ENCODE results near the gene KRT84.

KRT84 gene

DNA sequence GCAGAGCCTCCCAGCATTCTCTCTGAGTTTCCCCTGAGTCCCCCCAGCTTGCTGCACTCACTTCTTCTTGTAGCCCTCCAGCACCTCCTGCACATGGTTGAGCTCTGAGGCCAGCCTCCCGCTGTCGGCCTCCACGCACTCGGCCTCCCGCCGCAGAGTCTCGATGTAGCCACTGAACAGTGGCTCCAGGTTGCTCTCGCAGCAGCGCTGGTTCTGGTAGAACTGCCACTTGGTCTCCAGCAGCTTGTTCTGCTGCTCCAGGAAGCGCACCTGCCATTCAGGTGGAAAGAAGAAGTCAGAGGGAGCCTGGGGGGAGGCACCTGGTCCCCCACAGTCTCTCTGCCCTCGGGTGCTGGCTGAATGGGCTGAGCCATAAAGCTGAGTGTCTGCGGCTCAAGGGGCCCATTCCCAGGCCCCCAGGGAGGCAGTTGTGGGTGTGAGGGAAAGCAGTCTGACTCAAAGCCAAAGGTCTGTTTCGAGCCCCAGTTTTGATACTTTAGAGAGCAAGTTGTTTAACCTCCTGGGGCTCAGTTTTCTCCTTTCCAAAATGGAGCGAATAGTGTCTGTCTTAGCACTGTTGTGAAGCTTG is 20.5 kb downstream of the KRT84 start:
- Histone ChIP-seq H3K4me3 (ENCODE audit: insufficient read depth in 1 of 2, low read depth in 1 of 2, low read length in 2 of 2) (no peak overlapping the region), H3K27me3 (ENCODE audit: control insufficient read depth in 1 of 2, insufficient read depth in 1 of 2, low read length in 2 of 2) (peaks cover 64 to 70% of the 10 kb centered on the region in 2 experiments), H4K91ac (ENCODE audit: low read length) (no peak overlapping the region), H2BK15ac (ENCODE audit: low read depth, poor library complexity, severe bottlenecking) (no peak overlapping the region), H3K23ac (ENCODE audit: low read length in 2 of 2) (no peak overlapping the region), H3K9me3 (ENCODE audit: control insufficient read depth, low read length) (no peaks in the 10 kb centered on the region), H2AFZ (ENCODE audit: low read depth, low read length) (no peak overlapping the region), H4K8ac (ENCODE audit: low read length) (no peak overlapping the region), H2BK5ac (ENCODE audit: low read depth, low read length, poor library complexity, severe bottlenecking) (no peak overlapping the region), H3K27ac (ENCODE audit: low read length, poor library complexity, severe bottlenecking) (no peak overlapping the region), H3K9ac (ENCODE audit: low read length) (no peak overlapping the region), H3K36me3 (ENCODE audit: control insufficient read depth in 1 of 2, insufficient read depth in 2 of 2, low read depth in 1 of 2, low read length in 2 of 2) (no peaks in the 10 kb centered on the region), H2BK120ac (ENCODE audit: low read depth, low read length) (no peak overlapping the region), H3K4ac (ENCODE audit: low read depth in 1 of 2, low read length in 2 of 2) (no peak overlapping the region), H3K79me1 (replicated peaks; ENCODE audit: low read length, poor library complexity, severe bottlenecking) (no peaks in the 10 kb centered on the region), H2AK5ac (ENCODE audit: low read length, severe bottlenecking) (no peak overlapping the region), H3K14ac (ENCODE audit: low read length in 2 of 2) (no peak overlapping the region), H2BK12ac (ENCODE audit: low read length in 2 of 2) (no peak overlapping the region), H3K4me2 (ENCODE audit: low read length, poor library complexity, severe bottlenecking) (no peak overlapping the region), H3K4me1 (ENCODE audit: control insufficient read depth, insufficient read depth, low read depth, low read length) (no peaks in the 10 kb centered on the region), H3K18ac (ENCODE audit: low read depth in 1 of 2, low read length in 2 of 2) (no peak overlapping the region)
- DNase-seq: no peak
- WGBS: 86% methylated on average over 14 of the region's 14 CpGs

DNA sequence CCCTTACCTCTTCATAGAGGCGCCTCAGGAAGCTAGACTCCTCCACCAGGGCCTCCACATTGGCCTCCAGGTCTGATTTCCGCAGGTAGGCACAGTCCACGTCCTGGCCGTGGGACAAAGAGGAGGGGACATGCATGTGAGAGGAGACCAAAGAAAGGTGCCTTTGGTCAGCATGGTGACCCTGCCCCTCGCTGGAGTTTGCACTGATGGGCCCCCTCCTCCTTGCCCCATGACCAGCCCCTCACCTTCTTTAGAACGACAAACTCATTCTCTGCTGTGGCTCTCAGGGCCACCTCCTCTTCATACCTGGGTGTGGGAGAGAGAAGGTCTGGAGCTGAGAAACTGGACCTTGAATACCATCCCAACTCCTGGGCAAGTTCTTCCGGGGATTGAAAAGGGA is 21.4 kb downstream of the KRT84 start:
- no peak overlapping the region for H2BK15ac ChIP-seq (ENCODE audit: low read depth, poor library complexity, severe bottlenecking)
- no peak for DNase-seq
- H3K27me3 ChIP-seq (ENCODE audit: control insufficient read depth in 1 of 2, insufficient read depth in 1 of 2, low read length in 2 of 2): peaks cover 56 to 76% of the 10 kb centered on the region in 2 experiments
- no peak overlapping the region for H2BK5ac ChIP-seq (ENCODE audit: low read depth, low read length, poor library complexity, severe bottlenecking)
- H2BK120ac ChIP-seq (ENCODE audit: low read depth, low read length): no peak overlapping the region
- H3K36me3 ChIP-seq (ENCODE audit: control insufficient read depth in 1 of 2, insufficient read depth in 2 of 2, low read depth in 1 of 2, low read length in 2 of 2): no peaks in the 10 kb centered on the region
- no peak overlapping the region for H3K27ac ChIP-seq (ENCODE audit: low read length, poor library complexity, severe bottlenecking)
- H4K8ac ChIP-seq (ENCODE audit: low read length): no peak overlapping the region
- no peak overlapping the region for H3K9ac ChIP-seq (ENCODE audit: low read length)
- no peaks in the 10 kb centered on the region for H3K9me3 ChIP-seq (ENCODE audit: control insufficient read depth, low read length)
- no peak overlapping the region for H3K23ac ChIP-seq (ENCODE audit: low read length in 2 of 2)
- H3K79me1 ChIP-seq (replicated peaks; ENCODE audit: low read length, poor library complexity, severe bottlenecking): no peaks in the 10 kb centered on the region
- H3K14ac ChIP-seq (ENCODE audit: low read length in 2 of 2): no peak overlapping the region
- no peak overlapping the region for H2AK5ac ChIP-seq (ENCODE audit: low read length, severe bottlenecking)
- no peak overlapping the region for H3K18ac ChIP-seq (ENCODE audit: low read depth in 1 of 2, low read length in 2 of 2)
- no peak overlapping the region for H3K4me2 ChIP-seq (ENCODE audit: low read length, poor library complexity, severe bottlenecking)
- H2BK12ac ChIP-seq (ENCODE audit: low read length in 2 of 2): no peak overlapping the region
- H3K4me3 ChIP-seq (ENCODE audit: insufficient read depth in 1 of 2, low read depth in 1 of 2, low read length in 2 of 2): no peak overlapping the region
- no peak overlapping the region for H3K4ac ChIP-seq (ENCODE audit: low read depth in 1 of 2, low read length in 2 of 2)
- no peak overlapping the region for H4K91ac ChIP-seq (ENCODE audit: low read length)
- H2AFZ ChIP-seq (ENCODE audit: low read depth, low read length): no peak overlapping the region
- 68% methylated on average over 7 of the region's 7 CpGs for WGBS
- no peaks in the 10 kb centered on the region for H3K4me1 ChIP-seq (ENCODE audit: control insufficient read depth, insufficient read depth, low read depth, low read length)

DNA sequence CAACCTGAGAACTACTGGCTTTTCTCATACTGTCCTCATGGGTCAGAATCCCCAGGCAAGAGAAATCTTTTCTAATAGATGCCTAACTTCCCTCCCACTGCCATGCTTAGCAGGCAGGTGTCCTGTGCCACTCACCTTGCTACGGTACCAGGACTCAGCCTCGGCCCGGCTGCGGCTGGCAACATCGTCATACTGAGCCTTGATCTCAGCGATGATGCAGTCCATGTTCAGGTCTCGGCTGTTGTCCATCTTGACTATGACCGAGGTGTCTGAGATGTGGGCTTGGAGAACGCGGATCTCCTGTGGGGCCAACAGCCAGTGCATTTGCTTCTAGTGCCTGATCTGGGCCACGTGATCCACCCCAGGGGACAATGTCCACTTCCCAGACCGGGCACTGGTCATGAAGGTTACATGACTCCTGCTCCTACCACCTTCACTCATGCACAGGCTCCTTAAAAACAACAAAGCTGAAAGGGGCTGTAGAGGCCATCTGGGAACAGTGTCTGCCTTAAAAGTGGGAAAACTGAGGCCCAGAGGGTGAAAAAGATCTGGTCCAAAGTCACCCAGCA is 22.3 kb downstream of the KRT84 start:
- Histone ChIP-seq H3K4me1 (ENCODE audit: control insufficient read depth, insufficient read depth, low read depth, low read length) (no peaks in the 10 kb centered on the region), H3K9ac (ENCODE audit: low read length) (no peak overlapping the region), H3K27ac (ENCODE audit: low read length, poor library complexity, severe bottlenecking) (no peak overlapping the region), H2BK12ac (ENCODE audit: low read length in 2 of 2) (no peak overlapping the region), H3K79me1 (replicated peaks; ENCODE audit: low read length, poor library complexity, severe bottlenecking) (no peaks in the 10 kb centered on the region), H3K18ac (ENCODE audit: low read depth in 1 of 2, low read length in 2 of 2) (no peak overlapping the region), H2AK5ac (ENCODE audit: low read length, severe bottlenecking) (no peak overlapping the region), H3K36me3 (ENCODE audit: control insufficient read depth in 1 of 2, insufficient read depth in 2 of 2, low read depth in 1 of 2, low read length in 2 of 2) (no peaks in the 10 kb centered on the region), H3K4me3 (ENCODE audit: insufficient read depth in 1 of 2, low read depth in 1 of 2, low read length in 2 of 2) (no peak overlapping the region), H3K4me2 (ENCODE audit: low read length, poor library complexity, severe bottlenecking) (no peak overlapping the region), H2BK5ac (ENCODE audit: low read depth, low read length, poor library complexity, severe bottlenecking) (no peak overlapping the region), H2BK15ac (ENCODE audit: low read depth, poor library complexity, severe bottlenecking) (peak overlapping the region; percentile 15), H4K8ac (ENCODE audit: low read length) (no peak overlapping the region), H3K23ac (ENCODE audit: low read length in 2 of 2) (no peak overlapping the region), H3K4ac (ENCODE audit: low read depth in 1 of 2, low read length in 2 of 2) (no peak overlapping the region), H3K14ac (ENCODE audit: low read length in 2 of 2) (peak overlapping the region in 1 of 2 experiments; percentile 72), H2AFZ (ENCODE audit: low read depth, low read length) (no peak overlapping the region), H3K9me3 (ENCODE audit: control insufficient read depth, low read length) (no peaks in the 10 kb centered on the region), H3K27me3 (ENCODE audit: control insufficient read depth in 1 of 2, insufficient read depth in 1 of 2, low read length in 2 of 2) (peaks cover 54 to 78% of the 10 kb centered on the region in 2 experiments), H2BK120ac (ENCODE audit: low read depth, low read length) (no peak overlapping the region), H4K91ac (ENCODE audit: low read length) (no peak overlapping the region)
- no peak for DNase-seq
- WGBS: 90% methylated on average over 12 of the region's 12 CpGs

DNA sequence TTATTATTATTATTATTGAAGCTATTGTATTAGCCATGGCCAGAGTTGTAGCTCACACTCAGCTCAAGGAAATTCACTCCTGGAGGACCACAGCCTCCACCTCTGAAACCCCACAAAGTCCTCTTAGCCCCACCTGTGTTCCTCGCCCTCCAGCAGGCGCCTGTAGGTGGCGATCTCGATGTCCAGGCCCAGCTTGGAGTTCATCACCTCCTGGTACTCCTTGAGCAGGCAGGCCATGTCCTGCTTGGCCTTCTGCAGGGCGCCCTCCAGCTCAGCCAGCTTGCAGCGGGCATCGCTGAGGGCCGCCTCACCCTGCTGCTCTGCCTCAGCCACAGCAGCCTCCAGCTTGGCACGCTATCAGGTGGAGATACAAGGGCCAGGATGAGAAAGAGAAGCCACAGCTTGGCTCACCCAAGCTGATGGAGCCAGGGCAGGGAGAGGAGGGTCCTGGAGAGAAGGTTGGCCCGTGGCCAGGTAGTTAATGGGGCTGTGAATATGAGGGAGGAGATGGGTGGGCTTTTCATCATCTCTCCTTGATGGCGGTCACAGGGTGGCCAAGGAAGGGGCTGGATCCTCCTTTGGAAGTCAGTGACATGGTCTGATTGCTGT is 23.2 kb downstream of the KRT84 start:
- peaks cover 51 to 78% of the 10 kb centered on the region in 2 experiments for H3K27me3 ChIP-seq (ENCODE audit: control insufficient read depth in 1 of 2, insufficient read depth in 1 of 2, low read length in 2 of 2)
- H2BK12ac ChIP-seq (ENCODE audit: low read length in 2 of 2): no peak overlapping the region
- H3K23ac ChIP-seq (ENCODE audit: low read length in 2 of 2): no peak overlapping the region
- H2AFZ ChIP-seq (ENCODE audit: low read depth, low read length): no peak overlapping the region
- H3K18ac ChIP-seq (ENCODE audit: low read depth in 1 of 2, low read length in 2 of 2): no peak overlapping the region
- DNase-seq: no peak
- no peaks in the 10 kb centered on the region for H3K79me1 ChIP-seq (replicated peaks; ENCODE audit: low read length, poor library complexity, severe bottlenecking)
- H3K36me3 ChIP-seq (ENCODE audit: control insufficient read depth in 1 of 2, insufficient read depth in 2 of 2, low read depth in 1 of 2, low read length in 2 of 2): no peaks in the 10 kb centered on the region
- no peak overlapping the region for H3K14ac ChIP-seq (ENCODE audit: low read length in 2 of 2)
- no peak overlapping the region for H2BK5ac ChIP-seq (ENCODE audit: low read depth, low read length, poor library complexity, severe bottlenecking)
- H3K4me3 ChIP-seq (ENCODE audit: insufficient read depth in 1 of 2, low read depth in 1 of 2, low read length in 2 of 2): no peak overlapping the region
- no peak overlapping the region for H4K8ac ChIP-seq (ENCODE audit: low read length)
- H2BK120ac ChIP-seq (ENCODE audit: low read depth, low read length): no peak overlapping the region
- no peak overlapping the region for H2BK15ac ChIP-seq (ENCODE audit: low read depth, poor library complexity, severe bottlenecking)
- no peaks in the 10 kb centered on the region for H3K4me1 ChIP-seq (ENCODE audit: control insufficient read depth, insufficient read depth, low read depth, low read length)
- 58% methylated on average over 11 of the region's 11 CpGs for WGBS
- H2AK5ac ChIP-seq (ENCODE audit: low read length, severe bottlenecking): no peak overlapping the region
- no peaks in the 10 kb centered on the region for H3K9me3 ChIP-seq (ENCODE audit: control insufficient read depth, low read length)
- no peak overlapping the region for H4K91ac ChIP-seq (ENCODE audit: low read length)
- H3K4me2 ChIP-seq (ENCODE audit: low read length, poor library complexity, severe bottlenecking): no peak overlapping the region
- no peak overlapping the region for H3K4ac ChIP-seq (ENCODE audit: low read depth in 1 of 2, low read length in 2 of 2)
- H3K27ac ChIP-seq (ENCODE audit: low read length, poor library complexity, severe bottlenecking): no peak overlapping the region
- H3K9ac ChIP-seq (ENCODE audit: low read length): no peak overlapping the region
